GM18861 (cell line): ENCODE results near the gene ASIC1.

Source experiments
- ATAC-seq: cut with Tn5 transposase; IDR thresholded peaks from one replicate; pipeline ENCODE4 v1.9.1; 2021; ENCODE audit not compliant: unreplicated experiment

ASIC1 gene

GRCh38 chr12:50040657-50041056 lies 16.7 kb upstream of the ASIC1 start:
- ATAC-seq, result no peak

- ATAC-seq, result no peak
Measured at GRCh38 chr12:50041062-50041860, 16.1 kb upstream of the ASIC1 start.

GRCh38 chr12:50041962-50042361 lies 15.4 kb upstream of the ASIC1 start:
- ATAC-seq, result no peak

- ATAC-seq, result no peak
Measured at GRCh38 chr12:50042693-50043092, 14.7 kb upstream of the ASIC1 start.

- no peak for ATAC-seq
Measured at GRCh38 chr12:50043308-50043707, 14.1 kb upstream of the ASIC1 start.

- ATAC-seq, result no peak
Measured at GRCh38 chr12:50043854-50044253, 13.5 kb upstream of the ASIC1 start.

- ATAC-seq, result no peak
Measured at GRCh38 chr12:50047693-50048250, 9.6 kb upstream of the ASIC1 start.

- no peak for ATAC-seq
Measured at GRCh38 chr12:50049254-50050118, 7.9 kb upstream of the ASIC1 start.

GRCh38 chr12:50050119-50050385 lies 7.3 kb upstream of the ASIC1 start:
- no peak for ATAC-seq

- ATAC-seq, result no peak
Measured at GRCh38 chr12:50050410-50051098, 6.8 kb upstream of the ASIC1 start.

- no peak for ATAC-seq
Measured at GRCh38 chr12:50051101-50051806, 6.1 kb upstream of the ASIC1 start.

GRCh38 chr12:50052544-50052943 lies 4.9 kb upstream of the ASIC1 start:
- no peak for ATAC-seq

GRCh38 chr12:50052964-50053363 lies 4.4 kb upstream of the ASIC1 start:
- ATAC-seq, result no peak

- no peak for ATAC-seq
Measured at GRCh38 chr12:50053583-50053982, 3.8 kb upstream of the ASIC1 start.

GRCh38 chr12:50055831-50056638 lies 1.4 kb upstream of the ASIC1 start:
- ATAC-seq, result no peak

GRCh38 chr12:50056639-50056976 lies 788 bp upstream of the ASIC1 start:
- ATAC-seq, result no peak

- ATAC-seq, result no peak
Measured at GRCh38 chr12:50057896-50058670, 687 bp downstream of the ASIC1 start.

- no peak for ATAC-seq
Measured at GRCh38 chr12:50058743-50059312, 1.4 kb downstream of the ASIC1 start.
